ENCODE measurements around the gene TKFC. TPM values are rescaled to one million over a fixed set of nuclear protein-coding genes. Genes with fewer than 3 reads are reported as not detected.

TKFC gene
- total and polyA plus RNA-seq, 2 experiments from 2014 or later, result 58.1 to 84.3 TPM

GRCh38 chr11:61342207-61342803 is 9.3 kb downstream of the TKFC start:
- H3K4me3 ChIP-seq, result no peak overlapping the region
- no peaks in the 10 kb centered on the region for H3K36me3 ChIP-seq
- no peaks in the 10 kb centered on the region for H3K4me1 ChIP-seq (ENCODE audit: low read depth)
- TF ChIP-seq CTCF (IDR thresholded peaks at IDR 0.05; ENCODE audit: low read depth, low read length), result no peak
- H3K27me3 ChIP-seq, result no peaks in the 10 kb centered on the region
- no peaks in the 10 kb centered on the region for H3K9me3 ChIP-seq (ENCODE audit: low read depth)
- no peak overlapping the region for H3K27ac ChIP-seq
- DNase-seq (ENCODE audit: low read depth in 1 of 2, low spot score in 1 of 2), result no peak

- no peaks in the 10 kb centered on the region for H3K9me3 ChIP-seq (ENCODE audit: low read depth)
- no peak overlapping the region for H3K4me3 ChIP-seq
- no peak for TF ChIP-seq CTCF (IDR thresholded peaks at IDR 0.05; ENCODE audit: low read depth, low read length)
- H3K27me3 ChIP-seq, result no peaks in the 10 kb centered on the region
- DNase-seq (ENCODE audit: low read depth in 1 of 2, low spot score in 1 of 2), result no peak
- no peak overlapping the region for H3K27ac ChIP-seq
- no peaks in the 10 kb centered on the region for H3K4me1 ChIP-seq (ENCODE audit: low read depth)
- no peaks in the 10 kb centered on the region for H3K36me3 ChIP-seq
Observed at GRCh38 chr11:61343792-61344745, 11.0 kb downstream of the TKFC start.

- H3K27me3 ChIP-seq, result no peaks in the 10 kb centered on the region
- TF ChIP-seq CTCF (IDR thresholded peaks at IDR 0.05; ENCODE audit: low read depth, low read length), result no peak
- H3K27ac ChIP-seq, result no peak overlapping the region
- no peaks in the 10 kb centered on the region for H3K4me1 ChIP-seq (ENCODE audit: low read depth)
- no peak overlapping the region for H3K4me3 ChIP-seq
- no peak for DNase-seq (ENCODE audit: low read depth in 1 of 2, low spot score in 1 of 2)
- no peaks in the 10 kb centered on the region for H3K9me3 ChIP-seq (ENCODE audit: low read depth)
- no peaks in the 10 kb centered on the region for H3K36me3 ChIP-seq
Observed at GRCh38 chr11:61345170-61345610, 12.2 kb downstream of the TKFC start.

GRCh38 chr11:61345954-61346843 is 13.2 kb downstream of the TKFC start:
- Histone ChIP-seq H3K36me3 (no peaks in the 10 kb centered on the region), H3K27ac (no peak overlapping the region), H3K27me3 (no peaks in the 10 kb centered on the region), H3K4me3 (no peak overlapping the region), H3K9me3 (ENCODE audit: low read depth) (no peaks in the 10 kb centered on the region), H3K4me1 (ENCODE audit: low read depth) (no peaks in the 10 kb centered on the region)
- no peak for TF ChIP-seq CTCF (IDR thresholded peaks at IDR 0.05; ENCODE audit: low read depth, low read length)
- DNase-seq (ENCODE audit: low read depth in 1 of 2, low spot score in 1 of 2), result no peak

- Histone ChIP-seq H3K36me3 (no peaks in the 10 kb centered on the region), H3K27ac (no peak overlapping the region), H3K4me3 (no peak overlapping the region), H3K27me3 (no peaks in the 10 kb centered on the region), H3K4me1 (ENCODE audit: low read depth) (no peaks in the 10 kb centered on the region), H3K9me3 (ENCODE audit: low read depth) (no peaks in the 10 kb centered on the region)
- no peak for TF ChIP-seq CTCF (IDR thresholded peaks at IDR 0.05; ENCODE audit: low read depth, low read length)
- peak in 1 of 2 donors; percentile 85 for DNase-seq (ENCODE audit: low read depth in 1 of 2, low spot score in 1 of 2)
Observed at GRCh38 chr11:61347916-61348461, 15.0 kb downstream of the TKFC start.

Data from cardiac muscle cell (in vitro differentiated cells and primary cell).